GM21360 (cell line): ENCODE measurements around the gene ALK.

Source experiments
- ATAC-seq: cut with Tn5 transposase; IDR thresholded peaks from one replicate; pipeline ENCODE4 v1.9.1; 2021; ENCODE audit warnings: mild to moderate bottlenecking, moderate library complexity; ENCODE audit not compliant: unreplicated experiment

The ALK gene

GRCh38 chr2:29586919-29587318, 334.5 kb downstream of the ALK start:
- no peak for ATAC-seq

GRCh38 chr2:29583548-29584156, 337.7 kb downstream of the ALK start:
- no peak for ATAC-seq

- no peak for ATAC-seq
Measured at GRCh38 chr2:29583104-29583503, 338.3 kb downstream of the ALK start.

GRCh38 chr2:29582062-29582461, 339.3 kb downstream of the ALK start:
- no peak for ATAC-seq

DNA sequence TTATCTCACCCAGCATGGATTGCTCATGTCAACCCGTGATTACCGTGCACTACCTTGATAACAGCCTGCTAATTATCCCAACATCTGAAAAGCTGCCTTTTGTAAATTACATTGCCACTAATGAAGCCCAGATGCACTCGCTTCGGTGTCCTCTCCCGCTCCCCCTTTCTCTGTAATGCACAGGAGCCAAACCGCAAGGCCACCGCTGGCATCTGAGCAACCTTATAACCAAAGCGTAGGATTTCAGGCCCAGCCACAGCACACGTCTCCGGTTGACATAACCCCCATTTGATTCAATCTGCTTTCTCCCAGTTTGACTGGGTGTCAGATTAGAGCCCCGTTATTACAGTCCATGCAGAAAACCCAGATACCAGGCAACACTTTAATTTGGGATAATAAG, 341.2 kb downstream of the ALK start:
- ATAC-seq, result no peak

GRCh38 chr2:29579495-29580169, 341.8 kb downstream of the ALK start:
- ATAC-seq, result no peak

DNA sequence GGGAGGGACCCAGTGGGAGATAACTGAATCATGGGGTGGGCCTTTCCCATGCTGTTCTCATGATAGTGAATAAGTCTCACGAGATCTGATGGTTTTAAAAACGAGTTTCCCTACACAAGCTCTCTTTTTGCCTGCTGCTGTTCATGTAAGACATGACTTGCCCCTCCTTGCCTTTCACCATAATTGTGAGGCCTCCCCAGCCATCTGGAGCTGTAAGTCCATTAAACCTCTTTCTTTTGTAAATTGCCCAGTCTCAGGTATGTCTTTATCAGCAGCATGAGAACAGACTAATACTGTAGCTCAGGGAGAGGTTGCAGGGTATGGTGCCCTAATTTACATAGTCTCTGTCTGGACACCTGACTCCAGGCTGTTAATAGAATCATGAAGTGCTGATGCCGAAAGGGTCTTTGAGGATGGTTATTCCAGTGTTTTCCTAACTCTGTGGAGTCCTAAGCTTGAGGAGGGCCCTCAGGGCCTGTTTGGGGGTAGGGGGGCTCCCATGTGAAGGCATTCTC, 343.2 kb downstream of the ALK start:
- no peak for ATAC-seq

DNA sequence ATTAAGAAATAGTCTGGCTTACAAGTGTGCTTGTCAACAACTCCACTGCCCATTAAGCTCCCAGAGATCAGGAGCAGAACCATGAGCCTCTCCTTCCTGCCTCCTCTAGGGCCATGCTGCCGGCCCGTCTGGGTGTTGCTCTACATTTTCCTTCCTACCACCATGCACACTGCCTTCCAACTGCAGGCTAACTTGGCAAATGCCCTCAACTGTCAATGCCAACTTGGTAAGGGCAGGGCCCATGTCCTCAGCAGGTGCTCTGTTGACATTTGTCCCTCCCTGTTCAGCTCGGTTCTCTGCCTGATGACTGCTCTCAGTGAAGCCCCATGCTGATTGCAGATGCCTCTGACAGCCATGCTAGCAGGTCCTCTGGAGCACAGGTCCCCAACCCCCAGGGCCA, 345.2 kb downstream of the ALK start:
- no peak for ATAC-seq

GRCh38 chr2:29575370-29575890, 346.0 kb downstream of the ALK start:
- no peak for ATAC-seq

DNA sequence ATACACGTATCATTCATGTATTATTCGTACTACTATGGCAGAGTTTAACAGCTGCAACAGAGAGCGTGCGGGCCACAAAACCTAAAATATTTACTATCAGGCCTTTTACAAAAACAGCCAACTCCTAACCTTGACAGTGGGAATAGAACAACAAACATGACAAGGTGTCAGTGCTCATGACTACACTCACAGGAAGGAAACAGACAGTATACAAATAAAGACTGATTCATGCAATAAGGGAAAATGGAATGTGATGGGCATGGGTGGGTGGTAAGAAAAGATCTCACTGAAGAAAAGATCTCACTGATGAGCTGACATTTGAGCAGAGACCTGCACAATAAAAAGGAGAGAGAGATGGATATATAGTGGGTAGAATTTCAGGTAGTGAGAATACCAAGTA, 347.8 kb downstream of the ALK start:
- no peak for ATAC-seq

GRCh38 chr2:29573147-29573546, 348.2 kb downstream of the ALK start:
- ATAC-seq, result no peak

GRCh38 chr2:29570539-29570938, 350.8 kb downstream of the ALK start:
- ATAC-seq, result no peak

- ATAC-seq, result no peak
Measured at GRCh38 chr2:29567906-29568520, 353.4 kb downstream of the ALK start.

DNA sequence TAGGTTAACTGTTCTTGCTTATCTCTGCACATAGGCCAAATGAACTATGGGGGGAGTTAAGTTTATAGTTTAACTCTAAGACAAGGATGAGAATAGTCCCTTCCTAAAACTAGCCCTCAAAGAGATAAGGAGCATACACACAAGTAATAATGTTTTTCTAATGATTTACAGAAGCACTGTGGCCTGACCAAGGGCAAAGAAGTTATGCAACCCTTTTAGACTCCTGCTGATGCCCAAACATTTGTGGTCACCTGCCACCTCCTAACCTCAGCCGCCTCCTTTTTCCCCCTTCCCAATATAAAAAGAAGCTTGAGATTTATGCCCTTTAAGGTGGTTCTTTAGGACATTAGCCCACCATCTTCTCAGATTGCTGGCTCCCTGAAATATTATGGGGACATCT, 357.7 kb downstream of the ALK start:
- no peak for ATAC-seq

GRCh38 chr2:29562896-29563295, 358.5 kb downstream of the ALK start:
- ATAC-seq, result no peak

GRCh38 chr2:29562319-29562718, 359.1 kb downstream of the ALK start:
- no peak for ATAC-seq

GRCh38 chr2:29561628-29562027, 359.8 kb downstream of the ALK start:
- no peak for ATAC-seq

GRCh38 chr2:29561181-29561580, 360.2 kb downstream of the ALK start:
- ATAC-seq, result no peak

DNA sequence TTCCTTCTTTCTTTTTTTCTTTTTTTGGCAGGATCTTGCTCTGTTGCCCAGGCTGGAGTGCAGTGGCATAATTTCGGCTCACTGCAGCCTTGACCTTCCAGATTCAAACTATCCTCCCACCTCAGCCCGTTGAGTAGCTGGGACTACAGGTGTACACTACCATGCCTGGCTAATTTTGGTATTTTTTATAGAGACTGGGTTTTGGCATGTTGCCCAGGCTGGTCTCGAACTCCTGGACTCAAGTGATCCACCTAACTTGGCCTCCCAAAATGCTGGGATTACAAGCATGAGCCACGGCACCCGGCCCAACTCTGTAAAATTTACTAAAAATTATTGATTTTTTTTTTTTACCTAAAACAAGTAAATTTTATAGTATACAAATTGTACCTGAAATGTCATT, 360.8 kb downstream of the ALK start:
- no peak for ATAC-seq

DNA sequence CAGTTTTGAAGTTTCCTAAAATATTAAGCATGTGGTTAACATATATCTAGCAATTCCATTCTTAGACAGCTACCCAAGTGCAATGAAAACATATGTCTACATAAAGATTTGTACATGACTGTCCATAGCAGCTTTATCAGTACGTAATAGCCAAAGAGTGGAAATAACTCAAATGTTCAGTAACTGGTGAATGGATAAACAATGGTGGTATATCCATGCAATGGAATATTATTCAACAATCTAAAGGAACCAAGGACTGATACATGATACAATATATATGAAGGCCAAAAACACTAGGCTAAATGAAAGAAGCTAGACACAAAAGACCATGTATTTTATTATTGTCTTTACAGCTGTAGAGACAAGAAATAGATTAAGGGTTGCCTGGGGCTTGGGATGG, 361.4 kb downstream of the ALK start:
- ATAC-seq, result no peak

DNA sequence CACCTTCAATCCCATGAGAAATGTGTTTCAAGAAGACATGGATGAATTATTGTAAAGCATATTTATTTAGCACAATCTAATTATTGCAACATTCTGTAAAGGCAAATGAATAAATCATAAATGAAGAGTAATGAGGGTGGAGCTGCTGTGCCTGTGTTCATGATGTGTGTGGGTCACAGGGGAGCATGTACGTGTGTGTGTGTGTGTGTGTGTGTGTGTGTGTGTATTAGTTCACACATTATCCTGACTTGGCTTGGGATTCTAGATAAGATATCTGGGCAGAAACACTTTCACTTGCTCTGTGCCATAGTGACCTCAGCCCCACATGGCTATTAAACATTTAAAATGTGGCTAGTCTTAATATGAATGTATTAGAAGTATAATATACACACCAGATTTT, 361.8 kb downstream of the ALK start:
- no peak for ATAC-seq

DNA sequence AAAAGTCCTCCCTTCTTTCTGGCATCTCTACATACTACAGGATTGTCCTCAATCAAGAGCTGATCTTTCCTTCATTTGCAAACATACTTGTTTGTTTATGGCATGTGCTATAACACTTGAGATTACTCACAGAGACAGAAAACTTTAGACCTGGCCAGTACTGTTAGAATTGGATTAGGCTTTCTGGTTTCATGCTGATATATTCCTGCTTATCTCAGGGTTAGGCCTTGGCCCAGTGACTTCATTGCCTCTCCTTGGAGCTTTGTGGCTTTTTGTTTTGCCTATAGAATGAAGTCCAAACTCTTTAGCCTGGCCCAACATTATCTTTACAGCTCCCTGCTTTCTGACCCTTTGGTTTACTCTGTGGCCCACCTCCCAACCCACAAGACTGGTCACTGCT, 363.3 kb downstream of the ALK start:
- no peak for ATAC-seq
